GM19455 (cell line): ENCODE measurements around the gene DPCD.
"Not testable (repeated sequence)": the region's sequence is repeated elsewhere in the genome, so short reads cannot be mapped to it uniquely, and the experiment has no call there.

Source experiments
- ATAC-seq: cut with Tn5 transposase; IDR thresholded peaks from one replicate; pipeline ENCODE4 v1.9.1; 2021; ENCODE audit not compliant: unreplicated experiment

The DPCD gene

GRCh38 chr10:101617102-101617823 is 29.1 kb downstream of the DPCD start:
- ATAC-seq: no peak

GRCh38 chr10:101617824-101618568 is 29.9 kb downstream of the DPCD start:
- ATAC-seq: no peak

GRCh38 chr10:101618871-101619270 is 30.8 kb downstream of the DPCD start:
- no peak for ATAC-seq

GRCh38 chr10:101619983-101620382 is 31.9 kb downstream of the DPCD start:
- no peak for ATAC-seq

- ATAC-seq: no peak
Observed at GRCh38 chr10:101623528-101623927, 35.4 kb downstream of the DPCD start.

- no peak for ATAC-seq
Observed at GRCh38 chr10:101624526-101625102, 36.5 kb downstream of the DPCD start.

- ATAC-seq: no peak
Observed at GRCh38 chr10:101625821-101626412, 37.8 kb downstream of the DPCD start.

GRCh38 chr10:101629837-101630632 is 41.9 kb downstream of the DPCD start:
- no peak for ATAC-seq

GRCh38 chr10:101630633-101630920 is 42.5 kb downstream of the DPCD start:
- no peak for ATAC-seq

GRCh38 chr10:101631821-101632475 is 43.8 kb downstream of the DPCD start:
- no peak for ATAC-seq

GRCh38 chr10:101633510-101633909 is 45.4 kb downstream of the DPCD start:
- ATAC-seq: not testable (repeated sequence)

GRCh38 chr10:101639141-101639900 is 51.2 kb downstream of the DPCD start:
- ATAC-seq: no peak

GRCh38 chr10:101643546-101643945 is 55.4 kb downstream of the DPCD start:
- no peak for ATAC-seq

- ATAC-seq: no peak
Observed at GRCh38 chr10:101644002-101644401, 55.9 kb downstream of the DPCD start.

GRCh38 chr10:101645659-101646058 is 57.5 kb downstream of the DPCD start:
- no peak for ATAC-seq

- ATAC-seq: no peak
Observed at GRCh38 chr10:101646364-101646763, 58.2 kb downstream of the DPCD start.

GRCh38 chr10:101647255-101647654 is 59.1 kb downstream of the DPCD start:
- ATAC-seq: no peak

- ATAC-seq: no peak
Observed at GRCh38 chr10:101649525-101650085, 61.5 kb downstream of the DPCD start.

GRCh38 chr10:101650863-101651262 is 62.7 kb downstream of the DPCD start:
- no peak for ATAC-seq

- ATAC-seq: no peak
Observed at GRCh38 chr10:101651336-101651735, 63.2 kb downstream of the DPCD start.
